Measurements from ENCODE around the gene OPHN1. TPM values are rescaled to one million over a fixed set of nuclear protein-coding genes. Genes with fewer than 3 reads are reported as not detected.
A peak's percentile ranks its signal among the peaks of the same experiment; 100 is the strongest.
"Not testable (repeated sequence)": the region's sequence is repeated elsewhere in the genome, so short reads cannot be mapped to it uniquely, and the experiment has no call there.

OPHN1 gene
- total RNA-seq, 1 donor from 2014 or later = 3.8 TPM

- intact Hi-C loops (cut with micrococcal nuclease) = no loop called here
- DNase-seq = no peak
- ATAC-seq = no peak
Measured at GRCh38 chrX:68115371-68115770, 317.9 kb downstream of the OPHN1 start.

GRCh38 chrX:68114573-68115129 lies 318.6 kb downstream of the OPHN1 start:
- no peak for DNase-seq
- intact Hi-C loops (cut with micrococcal nuclease) = no loop called here
- ATAC-seq = no peak

GRCh38 chrX:68113837-68114572 lies 319.3 kb downstream of the OPHN1 start:
- no peak for ATAC-seq
- intact Hi-C loops (cut with micrococcal nuclease) = no loop called here

GRCh38 chrX:68112321-68112720 lies 321.0 kb downstream of the OPHN1 start:
- intact Hi-C loops (cut with micrococcal nuclease) = no loop called here
- DNase-seq = no peak
- no peak for ATAC-seq

More at GRCh38 chrX:68113837-68114572, 319.3 kb downstream of the OPHN1 start:
- DNase-seq = no peak

GRCh38 chrX:68109162-68109561 lies 324.1 kb downstream of the OPHN1 start:
- no peak for ATAC-seq

GRCh38 chrX:68098431-68098830 lies 334.9 kb downstream of the OPHN1 start:
- ATAC-seq (no peak), DNase-seq (no peak)
- intact Hi-C loops (cut with micrococcal nuclease) = no loop called here

More at GRCh38 chrX:68109162-68109561, 324.1 kb downstream of the OPHN1 start:
- DNase-seq = no peak
- intact Hi-C loops (cut with micrococcal nuclease) = no loop called here

GRCh38 chrX:68090266-68090665 lies 343.0 kb downstream of the OPHN1 start:
- intact Hi-C loops (cut with micrococcal nuclease) = no loop called here
- DNase-seq (no peak), ATAC-seq (no peak)

GRCh38 chrX:68087526-68087925 lies 345.8 kb downstream of the OPHN1 start:
- ATAC-seq (peak; percentile 36), DNase-seq (no peak)
- intact Hi-C loops (cut with micrococcal nuclease) = no loop called here

GRCh38 chrX:68086709-68087108 lies 346.6 kb downstream of the OPHN1 start:
- ATAC-seq (peak; percentile 21), DNase-seq (no peak)
- intact Hi-C loops (cut with micrococcal nuclease) = no loop called here

GRCh38 chrX:68084765-68085164 lies 348.5 kb downstream of the OPHN1 start:
- intact Hi-C loops (cut with micrococcal nuclease) = no loop called here
- DNase-seq = no peak
- ATAC-seq = peak; percentile 78

- DNase-seq = no peak
- peak; percentile 50 for ATAC-seq
Measured at GRCh38 chrX:68083510-68083909, 349.8 kb downstream of the OPHN1 start.

GRCh38 chrX:68079961-68080360 lies 353.3 kb downstream of the OPHN1 start:
- no peak for ATAC-seq
- intact Hi-C loops (cut with micrococcal nuclease) = no loop called here

More at GRCh38 chrX:68083510-68083909, 349.8 kb downstream of the OPHN1 start:
- intact Hi-C loops (cut with micrococcal nuclease) = no loop called here

GRCh38 chrX:68078801-68079200 lies 354.5 kb downstream of the OPHN1 start:
- ATAC-seq = not testable (repeated sequence)

More at GRCh38 chrX:68079961-68080360, 353.3 kb downstream of the OPHN1 start:
- DNase-seq = no peak

GRCh38 chrX:68077378-68077777 lies 355.9 kb downstream of the OPHN1 start:
- ATAC-seq = no peak
- intact Hi-C loops (cut with micrococcal nuclease) = no loop called here
- DNase-seq = no peak

More at GRCh38 chrX:68078801-68079200, 354.5 kb downstream of the OPHN1 start:
- DNase-seq; intact Hi-C loops (cut with micrococcal nuclease): not testable (repeated sequence)

GRCh38 chrX:68072041-68072440 lies 361.3 kb downstream of the OPHN1 start:
- intact Hi-C loops (cut with micrococcal nuclease) = no loop called here
- DNase-seq (no peak), ATAC-seq (no peak)

GRCh38 chrX:68070119-68070518 lies 363.2 kb downstream of the OPHN1 start:
- ATAC-seq; DNase-seq; intact Hi-C loops (cut with micrococcal nuclease): not testable (repeated sequence)

- DNase-seq (no peak), ATAC-seq (no peak)
- intact Hi-C loops (cut with micrococcal nuclease) = no loop called here
Measured at GRCh38 chrX:68061206-68061535, 372.1 kb downstream of the OPHN1 start.

GRCh38 chrX:68060506-68061205 lies 372.6 kb downstream of the OPHN1 start:
- intact Hi-C loops (cut with micrococcal nuclease) = no loop called here
- no peak for DNase-seq
- no peak for ATAC-seq

- DNase-seq = no peak
- intact Hi-C loops (cut with micrococcal nuclease) = no loop called here
- ATAC-seq = no peak
Measured at GRCh38 chrX:68059469-68059868, 373.8 kb downstream of the OPHN1 start.

GRCh38 chrX:68049466-68049865 lies 383.8 kb downstream of the OPHN1 start:
- intact Hi-C loops (cut with micrococcal nuclease) = no loop called here
- DNase-seq (no peak), ATAC-seq (no peak)
